HL-60/S4 (cell line): ENCODE results near the gene RHCE.
"Not testable (repeated sequence)": the region's sequence is repeated elsewhere in the genome, so short reads cannot be mapped to it uniquely, and the experiment has no call there.

Experiments
- in situ Hi-C: fragments of 300-500 bp; cut with MboI; formaldehyde crosslinking; loops from 2 replicates; pipeline ENCODE4 v1.14.3; 2022; ENCODE audit warnings: low sequenced_read_pairs

The RHCE gene

GRCh38 chr1:25402947-25403803 lies 17.4 kb downstream of the RHCE start:
- in situ Hi-C loops, result loop anchor here (10.0 kb wide), 2 partner anchors 122 to 402 kb away; partner anchors contain the start of gene SELENON

- in situ Hi-C loops, result not testable (repeated sequence)
Observed at GRCh38 chr1:25398079-25398478, 22.5 kb downstream of the RHCE start.

- in situ Hi-C loops, result not testable (repeated sequence)
Observed at GRCh38 chr1:25397549-25397948, 23.1 kb downstream of the RHCE start.

- in situ Hi-C loops, result no loop called here
Observed at GRCh38 chr1:25392841-25393240, 27.8 kb downstream of the RHCE start.

- in situ Hi-C loops, result not testable (repeated sequence)
Observed at GRCh38 chr1:25389721-25390120, 30.9 kb downstream of the RHCE start.

- in situ Hi-C loops, result not testable (repeated sequence)
Observed at GRCh38 chr1:25388691-25389090, 31.9 kb downstream of the RHCE start.

GRCh38 chr1:25387096-25387495 lies 33.5 kb downstream of the RHCE start:
- in situ Hi-C loops, result not testable (repeated sequence)

- in situ Hi-C loops, result not testable (repeated sequence)
Observed at GRCh38 chr1:25383875-25384274, 36.8 kb downstream of the RHCE start.

GRCh38 chr1:25383090-25383489 lies 37.5 kb downstream of the RHCE start:
- in situ Hi-C loops, result not testable (repeated sequence)

- in situ Hi-C loops, result not testable (repeated sequence)
Observed at GRCh38 chr1:25382543-25382942, 38.1 kb downstream of the RHCE start.

GRCh38 chr1:25378367-25378766 lies 42.3 kb downstream of the RHCE start:
- in situ Hi-C loops, result not testable (repeated sequence)

- in situ Hi-C loops, result not testable (repeated sequence)
Observed at GRCh38 chr1:25371757-25372156, 48.9 kb downstream of the RHCE start.

- in situ Hi-C loops, result not testable (repeated sequence)
Observed at GRCh38 chr1:25369691-25370271, 50.8 kb downstream of the RHCE start.

GRCh38 chr1:25369241-25369640 lies 51.4 kb downstream of the RHCE start:
- in situ Hi-C loops, result no loop called here

- in situ Hi-C loops, result not testable (repeated sequence)
Observed at GRCh38 chr1:25362634-25363559, 57.7 kb downstream of the RHCE start.

GRCh38 chr1:25361901-25362300 lies 58.7 kb downstream of the RHCE start:
- in situ Hi-C loops, result no loop called here

GRCh38 chr1:25360596-25361581 lies 59.7 kb downstream of the RHCE start:
- in situ Hi-C loops, result no loop called here

GRCh38 chr1:25356848-25357247 lies 63.8 kb downstream of the RHCE start:
- in situ Hi-C loops, result no loop called here

- in situ Hi-C loops, result no loop called here
Observed at GRCh38 chr1:25356441-25356840, 64.2 kb downstream of the RHCE start.

GRCh38 chr1:25355841-25356395 lies 64.7 kb downstream of the RHCE start:
- in situ Hi-C loops, result no loop called here
